ENCODE results near the gene SH2D2A.
"Not testable (repeated sequence)": the region's sequence is repeated elsewhere in the genome, so short reads cannot be mapped to it uniquely, and the experiment has no call there.

The SH2D2A gene

DNA sequence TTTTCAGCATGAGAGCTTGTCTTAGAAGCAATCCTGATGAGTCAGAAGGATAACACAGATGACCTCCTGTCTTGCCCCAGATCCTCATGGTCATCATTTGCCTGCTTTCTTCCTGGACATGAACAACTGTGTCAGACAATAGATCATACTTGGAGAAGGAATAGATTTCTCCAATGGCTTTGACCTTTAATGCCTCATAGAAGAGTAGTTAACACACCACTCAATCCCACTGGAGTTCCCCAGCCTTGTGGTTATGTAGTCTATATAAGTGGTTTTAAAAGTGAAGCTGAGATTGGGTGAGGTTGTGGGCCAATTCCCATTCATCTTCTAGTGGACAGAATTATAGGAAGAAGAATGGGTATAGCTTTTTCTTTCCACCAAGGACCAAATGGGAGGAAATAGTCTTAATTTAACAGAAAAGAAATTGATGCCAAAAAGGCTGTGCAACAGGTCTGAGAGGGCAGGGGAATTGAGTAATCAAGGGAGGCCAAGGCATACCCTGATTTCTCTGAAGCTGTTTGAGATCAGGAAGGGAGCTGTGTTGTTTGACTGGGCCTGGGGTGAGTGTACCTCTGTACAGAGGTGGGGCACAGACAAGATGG, 35.0 kb downstream of the SH2D2A start:
- intact Hi-C loops (cut with DNase I) = no loop called here
- DNase-seq = no peak

DNA sequence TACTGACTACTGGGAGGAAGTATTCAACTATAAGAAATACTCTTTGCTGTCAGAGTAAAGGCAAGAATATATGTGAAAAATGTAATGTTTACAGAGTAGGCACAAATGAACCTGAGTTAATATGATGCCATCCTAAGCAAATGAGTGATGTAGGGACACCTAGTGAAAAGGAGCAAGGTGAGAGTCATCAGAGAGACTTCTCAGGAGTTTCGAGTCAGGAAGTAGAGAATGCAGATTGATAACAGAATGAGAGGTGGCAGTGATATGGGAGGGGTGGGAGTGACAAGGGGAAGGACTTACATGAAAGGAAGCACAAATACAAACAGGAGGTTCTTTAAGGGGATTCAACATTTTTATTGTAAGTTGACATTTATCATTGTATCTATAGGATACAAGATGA, 39.1 kb downstream of the SH2D2A start:
- DNase-seq = no peak
- intact Hi-C loops (cut with DNase I) = no loop called here

DNA sequence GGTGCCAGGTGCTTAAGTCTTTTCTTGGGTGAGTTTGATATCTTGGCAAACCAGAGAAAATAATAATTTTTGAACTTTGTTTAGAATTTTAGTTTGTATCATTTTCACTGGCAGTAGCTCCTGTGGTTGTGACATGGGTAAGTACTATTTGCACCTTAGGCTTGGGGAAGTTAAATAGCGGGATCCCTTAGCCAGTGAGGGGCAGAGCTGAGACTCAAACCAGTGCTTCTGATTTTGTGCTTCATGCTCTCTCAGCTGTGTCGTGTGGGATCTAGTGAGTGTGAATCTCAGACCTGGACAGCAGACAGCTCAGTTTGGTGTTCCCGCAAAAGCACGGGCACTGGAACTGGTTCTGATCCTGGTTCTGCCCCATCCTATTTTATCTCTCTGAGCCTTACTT, 39.7 kb downstream of the SH2D2A start:
- intact Hi-C loops (cut with DNase I) = no loop called here
- no peak for DNase-seq

DNA sequence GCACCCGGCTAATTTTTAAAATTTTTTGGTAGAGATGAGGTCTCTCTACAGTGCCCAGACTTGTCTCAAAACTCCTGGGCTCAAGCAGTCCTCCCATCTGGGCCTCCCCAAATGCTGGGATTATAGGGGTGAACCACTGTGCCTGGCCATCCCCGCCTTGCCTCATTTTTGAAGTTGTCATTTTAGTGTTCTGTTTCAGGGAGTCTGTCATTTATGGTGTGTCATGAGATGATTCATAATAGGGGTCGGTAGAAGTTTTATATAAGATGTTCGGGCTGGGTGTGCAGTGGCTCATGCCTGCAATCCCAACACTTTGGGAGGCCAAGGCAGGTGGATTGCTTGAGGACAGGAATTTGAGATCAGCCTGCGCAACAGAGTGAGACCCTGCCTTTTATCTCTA, 40.8 kb downstream of the SH2D2A start:
- intact Hi-C loops (cut with DNase I) = no loop called here
- DNase-seq = no peak

DNA sequence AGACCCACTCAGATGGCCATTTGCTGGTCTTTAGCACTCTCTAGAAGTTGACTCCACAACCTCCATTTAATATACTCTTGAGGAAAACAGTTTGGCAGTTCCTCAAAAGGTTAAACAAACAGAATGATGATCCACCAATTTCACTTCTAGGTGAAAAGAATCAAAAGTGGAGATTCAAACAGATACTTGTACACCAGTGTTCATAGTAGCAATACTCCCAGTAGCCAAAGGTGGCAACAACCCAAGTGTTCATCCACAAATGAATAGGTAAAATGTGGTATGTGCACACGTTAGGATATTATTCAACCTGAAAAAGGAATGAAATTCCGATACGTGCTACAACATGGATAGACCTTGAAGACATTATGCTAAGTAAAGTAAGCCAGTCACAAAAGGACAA, 43.0 kb downstream of the SH2D2A start:
- intact Hi-C loops (cut with DNase I) = no loop called here
- no peak for DNase-seq

DNA sequence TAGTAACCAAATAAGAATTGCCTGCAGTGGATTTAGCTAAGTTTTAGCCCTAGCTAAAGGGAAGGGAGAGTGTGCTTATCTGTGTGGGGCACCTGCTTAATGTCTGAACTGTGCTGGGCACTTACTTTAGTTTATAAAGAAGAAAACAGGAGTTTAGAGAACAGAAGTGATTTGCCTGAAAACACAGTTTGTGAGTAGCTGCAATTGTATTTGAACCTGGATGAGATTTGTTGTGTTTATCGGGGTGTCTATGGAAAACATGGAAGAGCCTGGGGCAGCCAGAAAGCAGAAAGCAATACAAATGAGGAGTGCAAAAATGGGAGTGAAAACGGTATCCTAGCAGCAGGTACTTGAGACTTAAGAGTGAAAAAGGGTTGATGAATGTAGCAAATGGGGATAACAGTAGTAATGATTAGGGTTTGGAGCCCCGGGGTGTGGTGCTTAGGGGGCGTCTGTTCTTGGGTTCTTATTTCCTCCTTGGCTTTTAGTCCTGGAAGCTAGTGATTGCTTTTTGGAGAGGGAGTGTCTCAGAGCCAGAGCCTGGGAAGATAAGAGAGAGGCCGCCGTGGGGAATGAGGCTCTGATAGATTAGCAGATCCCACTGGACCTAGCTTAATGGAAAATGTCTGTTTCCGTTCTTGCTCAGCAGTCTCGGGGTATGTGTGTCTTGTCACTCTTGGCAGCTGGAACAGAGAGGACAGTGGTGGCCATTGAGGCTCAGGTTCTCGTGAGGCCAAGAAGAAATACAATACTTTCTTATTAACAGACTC, 43.7 kb downstream of the SH2D2A start:
- intact Hi-C loops (cut with DNase I) = no loop called here
- DNase-seq = no peak

DNA sequence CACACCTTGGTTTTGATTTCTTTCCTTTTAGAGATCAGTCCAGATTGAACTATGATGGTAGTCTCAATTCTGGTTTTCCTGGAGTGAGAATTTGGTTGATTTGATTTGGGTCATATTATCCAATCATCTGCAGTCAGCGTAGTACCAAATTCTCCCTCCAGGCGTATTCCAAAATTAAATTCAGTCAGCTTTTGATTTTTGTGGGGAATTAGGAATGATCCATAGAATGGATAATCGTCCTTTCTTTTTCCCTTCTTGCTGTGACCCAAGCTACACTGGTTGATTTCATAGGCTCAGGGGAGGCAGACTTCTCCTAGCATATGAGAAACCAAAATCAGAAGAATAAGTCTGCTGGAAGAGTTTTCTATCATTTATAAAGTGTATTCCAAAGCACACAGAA, 44.4 kb downstream of the SH2D2A start:
- intact Hi-C loops (cut with DNase I) = no loop called here
- no peak for DNase-seq

DNA sequence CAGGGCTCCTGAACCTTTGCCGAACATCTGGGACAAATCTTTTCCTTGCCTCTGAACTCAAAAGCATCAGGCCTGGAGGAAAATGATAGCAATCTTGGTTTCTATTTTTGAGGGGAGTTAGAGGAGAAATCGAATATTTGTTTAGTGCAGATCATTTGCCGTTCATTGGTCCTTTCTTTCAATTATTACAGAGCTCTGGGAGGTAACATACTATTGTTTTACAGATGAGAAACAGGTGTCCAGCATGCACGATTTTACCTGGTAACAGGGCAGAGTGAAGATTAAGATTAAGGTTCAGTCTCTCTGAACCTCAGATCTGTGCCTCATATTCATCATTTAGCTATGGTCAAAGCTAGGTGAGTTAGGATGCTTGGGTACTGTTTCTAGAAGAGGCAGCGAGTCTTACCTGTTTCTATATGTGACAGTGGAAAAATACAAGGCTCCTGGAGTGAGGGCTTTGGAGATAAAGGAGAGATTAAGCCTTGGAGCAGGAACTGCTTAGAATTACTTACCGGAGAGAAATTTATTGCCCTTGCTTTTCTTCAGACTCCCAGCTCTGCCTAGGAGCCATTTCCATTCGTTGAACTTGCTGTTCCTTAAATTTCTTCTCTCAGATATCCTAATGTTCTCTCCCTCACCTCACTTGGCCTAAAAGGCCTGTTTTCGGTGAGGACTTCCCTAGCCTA, 47.9 kb downstream of the SH2D2A start:
- intact Hi-C loops (cut with DNase I) = no loop called here
- no peak for DNase-seq

DNA sequence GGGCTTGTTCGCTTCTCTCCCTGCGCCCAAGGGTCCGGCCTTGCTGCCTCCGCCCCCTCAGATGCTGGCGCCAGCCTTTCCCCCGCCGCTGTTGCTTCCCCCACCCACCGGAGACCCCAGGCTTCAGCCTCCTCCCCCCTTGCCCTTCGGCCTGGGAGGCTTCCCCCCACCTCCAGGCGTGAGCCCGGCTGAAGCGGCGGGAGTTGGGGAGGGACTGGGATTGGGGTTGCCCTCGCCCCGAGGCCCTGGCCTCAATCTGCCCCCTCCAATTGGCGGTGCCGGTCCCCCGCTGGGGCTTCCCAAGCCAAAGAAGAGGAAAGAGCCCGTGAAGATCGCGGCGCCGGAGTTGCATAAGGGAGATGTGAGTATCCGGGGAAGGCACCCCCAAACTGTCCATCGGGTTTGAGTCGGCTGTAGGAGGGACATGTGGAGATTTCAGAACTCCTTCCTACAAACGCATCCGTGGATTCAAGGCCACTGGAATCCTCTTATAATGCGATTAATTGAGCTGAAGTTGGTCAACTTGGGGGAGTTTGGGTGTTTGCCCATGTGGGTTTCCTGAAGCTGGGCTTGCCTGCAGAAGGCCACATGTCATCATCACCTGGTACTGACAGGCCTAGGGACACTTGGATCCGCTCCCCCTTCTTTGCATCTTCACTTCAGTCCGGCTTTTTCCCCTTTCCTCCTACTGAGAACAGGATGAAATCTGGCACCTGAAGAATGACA, 48.6 kb downstream of the SH2D2A start:
- DNase-seq = peak in 4 of 10 donors; percentile 16 to 87 (median 80)
- intact Hi-C loops (cut with DNase I) = loop anchor here (1.0 kb wide), 2 partner anchors 17 to 27 kb away; partner anchors contain the start of genes HDGF and MRPL24

DNA sequence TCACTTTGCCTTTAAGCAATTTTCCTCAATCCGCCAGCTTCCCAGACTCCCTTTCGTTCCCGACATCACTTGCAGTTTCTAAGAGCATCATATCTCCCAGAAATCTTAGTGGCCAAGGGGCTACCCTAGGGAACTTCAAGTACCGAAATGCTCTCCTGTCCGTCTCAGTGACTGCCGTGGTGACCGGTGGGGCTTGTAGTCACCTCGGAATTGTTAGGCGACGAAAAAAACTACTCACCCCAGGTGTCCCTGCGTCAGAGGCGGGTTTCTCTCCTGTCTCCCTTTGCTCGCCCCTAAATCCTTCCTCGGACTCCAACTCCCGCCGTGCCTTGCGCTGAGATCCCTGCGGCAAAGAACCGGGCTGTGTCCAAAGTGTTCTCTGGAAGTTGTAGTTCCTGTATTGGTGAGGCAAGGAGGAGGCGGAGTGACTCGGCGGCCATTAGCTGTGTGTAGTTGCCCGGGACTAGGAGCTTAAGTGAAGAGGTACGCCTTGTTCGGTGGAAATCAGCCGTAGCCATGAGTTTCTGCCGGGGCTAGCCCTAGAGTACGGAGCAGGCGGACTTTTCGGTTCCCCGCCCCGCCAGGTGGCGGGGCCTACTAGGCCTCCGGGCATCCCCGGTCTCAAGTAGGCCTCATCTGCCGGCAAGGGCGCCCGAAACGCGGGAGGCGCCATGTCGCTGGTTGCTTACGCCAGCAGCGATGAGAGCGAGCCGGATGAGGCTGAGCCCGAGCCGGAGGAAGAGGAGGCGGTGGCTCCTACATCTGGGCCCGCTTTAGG, 49.4 kb downstream of the SH2D2A start, which contains the start of gene PRCC:
TSS of gene PRCC (plus strand) at position 435 of the 778 bp plus-strand sequence. CDS start at position 672, 237 bp downstream.
- DNase-seq = peak; percentile 99 to 100 (median 100)
- intact Hi-C loops (cut with DNase I) = loop anchor here (1.0 kb wide), 2 partner anchors 16 to 26 kb away; partner anchors contain the start of genes HDGF and MRPL24

DNA sequence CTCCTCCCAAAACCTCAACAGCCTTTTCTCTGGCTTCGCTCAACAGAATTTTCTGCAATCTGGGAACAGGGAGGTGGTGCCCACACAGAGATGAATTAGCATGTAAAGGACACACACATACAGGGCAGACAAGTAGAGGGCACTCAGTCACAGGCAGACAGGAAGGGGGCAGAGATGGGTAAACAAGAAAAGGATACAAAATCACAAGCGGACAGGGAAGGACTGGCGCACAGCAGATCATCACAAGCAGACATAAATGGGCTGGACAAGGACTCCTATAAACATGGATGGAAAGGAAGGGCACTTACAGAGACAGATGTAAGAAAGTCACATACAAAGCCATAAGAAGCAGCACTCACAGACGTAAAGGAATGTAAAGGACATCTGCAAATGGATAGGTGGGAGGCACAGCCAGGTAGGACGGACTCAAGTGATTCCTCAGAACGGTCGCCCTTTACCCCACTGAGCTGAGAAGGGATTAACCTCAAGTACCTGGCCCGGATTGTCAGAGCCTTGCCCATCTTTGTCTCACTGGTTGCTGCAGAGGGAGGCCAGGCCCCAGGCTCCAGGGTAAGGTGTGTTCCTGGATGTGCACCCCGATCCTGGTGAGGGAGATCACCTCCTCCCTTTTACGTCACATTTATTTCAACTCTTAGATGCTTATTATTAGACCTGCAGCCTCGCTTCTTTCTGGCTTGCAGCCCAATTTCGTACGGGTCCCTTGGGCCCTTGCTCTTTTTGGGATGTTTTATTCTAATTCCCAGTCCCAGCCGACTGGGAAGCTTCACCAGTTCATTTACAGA, 50.1 kb downstream of the SH2D2A start:
- intact Hi-C loops (cut with DNase I) = loop anchor here (1.0 kb wide), 2 partner anchors 15 to 25 kb away; partner anchors contain the start of genes HDGF and MRPL24
- DNase-seq = peak in 3 of 10 donors; percentile 30 to 87 (median 49)

DNA sequence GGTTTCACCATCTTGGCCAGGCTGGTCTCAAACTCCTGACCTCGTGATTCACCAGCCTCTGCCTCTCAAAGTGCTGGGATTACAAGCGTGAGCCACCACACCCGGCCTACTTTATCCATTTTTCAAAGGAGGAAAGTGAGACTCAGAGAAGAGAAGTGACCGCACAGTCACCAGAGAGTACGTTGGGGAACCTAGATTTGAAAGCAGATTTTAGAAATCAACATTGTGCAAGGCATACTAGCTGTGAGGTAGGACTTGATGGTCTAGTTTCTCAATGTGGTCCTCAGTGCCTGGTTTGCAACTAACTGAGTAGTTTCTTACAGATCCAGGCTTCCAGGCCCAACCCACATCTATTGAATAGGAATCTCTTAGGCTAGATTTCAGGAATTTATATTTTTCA, 51.0 kb downstream of the SH2D2A start:
- intact Hi-C loops (cut with DNase I) = no loop called here
- no peak for DNase-seq

DNA sequence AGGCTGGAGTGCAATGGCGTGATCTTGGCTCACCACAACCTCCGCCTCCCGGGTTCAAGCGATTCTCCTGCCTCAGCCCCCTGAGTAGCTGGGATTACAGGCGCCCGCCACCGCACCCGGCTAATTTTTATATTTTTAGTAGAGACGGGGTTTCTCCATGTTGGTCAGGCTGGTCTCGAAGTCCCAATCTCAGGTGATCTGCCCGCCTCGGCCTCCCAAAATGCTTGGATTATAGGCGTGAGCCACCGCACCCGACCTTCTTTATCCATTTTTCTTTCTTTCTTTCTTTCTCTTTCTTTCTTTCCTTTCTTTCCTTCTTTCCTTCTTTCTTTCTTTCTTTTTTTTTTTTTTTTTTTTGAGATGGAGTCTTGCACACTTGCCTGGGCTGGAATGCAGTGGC, 51.5 kb downstream of the SH2D2A start:
- intact Hi-C loops (cut with DNase I) = not testable (repeated sequence)
- peak in 2 of 10 donors; percentile 33 to 41 for DNase-seq

DNA sequence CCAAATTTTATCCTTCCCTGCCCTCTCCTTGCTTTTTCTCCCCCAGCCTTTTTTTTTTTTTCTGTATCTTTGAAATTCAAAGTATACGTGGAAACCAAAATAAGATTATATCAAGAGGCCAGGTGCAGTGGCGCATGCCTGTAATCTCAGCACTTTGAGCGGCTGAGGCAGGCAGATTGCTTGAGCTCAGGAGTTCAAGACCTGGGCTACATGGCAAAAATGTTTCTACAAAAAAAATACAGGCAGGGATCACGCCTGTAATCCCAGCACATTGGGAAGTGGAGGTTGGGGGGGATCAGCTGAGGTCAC, 55.9 kb downstream of the SH2D2A start:
- intact Hi-C loops (cut with DNase I) = no loop called here
- peak in 1 of 10 donors; percentile 28 for DNase-seq

DNA sequence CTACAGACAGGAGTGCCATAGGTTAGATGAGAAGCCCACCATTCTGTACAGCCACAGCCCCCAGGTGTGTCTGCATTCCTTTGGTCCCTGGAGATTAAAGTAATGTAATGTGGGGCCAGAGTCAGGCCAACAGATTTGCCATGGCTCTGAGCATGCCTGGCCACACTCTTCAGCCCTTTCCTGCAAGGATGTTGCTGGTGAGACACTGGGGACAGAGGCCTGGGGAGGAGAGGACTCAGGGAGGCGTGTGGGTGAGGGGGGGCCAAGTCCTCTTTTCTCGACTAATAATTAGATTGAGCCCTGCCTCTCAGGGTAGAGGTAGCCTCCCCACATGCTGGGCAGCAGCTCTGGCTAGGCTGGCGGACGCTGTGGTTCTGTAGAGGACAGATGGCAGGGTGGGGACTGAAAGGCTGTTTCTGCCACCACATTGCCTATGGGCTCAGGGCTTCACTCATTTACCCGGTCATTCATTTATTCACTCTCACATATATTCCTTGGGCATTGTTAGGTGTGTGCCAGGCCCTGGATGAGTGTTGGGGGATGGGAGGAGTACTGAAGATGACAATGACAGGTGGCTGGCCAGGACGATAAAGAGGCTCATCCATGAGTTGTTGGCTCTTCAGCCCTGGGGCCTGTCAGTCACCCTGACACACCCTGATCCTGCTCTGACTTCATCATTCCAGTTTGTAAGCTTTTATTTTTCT, 56.4 kb downstream of the SH2D2A start:
- intact Hi-C loops (cut with DNase I) = no loop called here

DNA sequence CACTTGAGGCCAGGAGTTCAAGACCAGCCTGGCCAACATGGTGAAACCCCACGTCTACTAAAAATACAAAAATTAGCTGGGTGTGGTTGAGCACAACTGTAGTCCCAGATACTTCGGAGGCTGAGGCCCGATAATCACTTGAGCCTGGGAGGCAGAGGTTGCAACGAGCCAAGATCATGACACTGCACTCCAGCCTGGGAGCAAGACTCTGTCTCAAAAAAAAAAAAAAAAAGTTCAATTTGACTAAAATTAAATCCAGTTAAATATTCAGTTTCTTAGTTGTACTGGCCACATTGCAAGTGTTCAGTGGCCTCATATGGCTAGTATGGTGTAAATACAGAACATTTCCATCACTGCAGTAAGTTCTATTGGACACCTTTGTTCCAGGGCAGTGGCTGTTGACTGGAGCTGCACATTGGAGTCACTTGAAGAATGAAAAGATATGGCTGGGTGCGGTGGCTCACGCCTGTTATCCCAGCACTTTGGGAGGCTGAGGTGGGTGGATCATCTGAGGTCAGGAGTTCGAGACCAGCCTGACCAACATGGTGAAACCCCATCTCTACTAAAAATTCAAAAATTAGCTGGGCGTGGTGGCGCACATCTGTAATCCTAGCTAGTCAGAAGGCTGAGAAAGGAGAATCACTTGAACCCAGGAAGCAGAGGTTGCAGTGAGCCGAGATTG, 58.9 kb downstream of the SH2D2A start:
- peak in 1 of 10 donors; percentile 7 for DNase-seq
- intact Hi-C loops (cut with DNase I) = loop anchor here (10.0 kb wide), 1 partner anchor 287 kb away; the partner anchor contains the start of gene ARHGEF11

More for the DNA sequence above, 56.4 kb downstream of the SH2D2A start:
- DNase-seq = peak in 1 of 10 donors; percentile 39

DNA sequence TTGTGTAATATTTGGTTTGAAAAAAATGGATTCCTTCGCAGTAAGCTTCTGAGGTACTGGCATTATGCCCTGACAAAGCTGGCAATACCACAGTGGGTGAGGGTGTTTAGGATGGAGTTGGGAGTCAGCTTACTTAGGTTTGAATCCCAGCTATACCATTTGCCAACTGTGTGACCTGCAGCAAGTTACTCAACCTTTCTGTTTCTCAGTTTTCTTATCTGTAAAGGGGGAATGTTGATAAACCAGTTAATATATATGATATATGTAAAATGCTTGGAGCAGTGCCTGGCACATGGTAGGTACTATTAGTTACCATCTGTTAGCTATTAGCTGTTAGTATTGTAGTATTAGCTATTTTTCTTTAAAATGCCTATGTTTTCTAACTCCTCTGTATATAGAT, 60.3 kb downstream of the SH2D2A start:
- DNase-seq = no peak
- intact Hi-C loops (cut with DNase I) = loop anchor here (10.0 kb wide), 1 partner anchor 288 kb away; the partner anchor contains the start of gene ARHGEF11
